ENCODE measurements around the gene TBX5. TPM values are rescaled to one million over a fixed set of nuclear protein-coding genes. Genes with fewer than 3 reads are reported as not detected.
A peak's percentile ranks its signal among the peaks of the same experiment; 100 is the strongest.

TBX5 gene
- total and polyA plus RNA-seq, 8 donors, result 16.8 to 63.0 (median 55.4) TPM

DNA sequence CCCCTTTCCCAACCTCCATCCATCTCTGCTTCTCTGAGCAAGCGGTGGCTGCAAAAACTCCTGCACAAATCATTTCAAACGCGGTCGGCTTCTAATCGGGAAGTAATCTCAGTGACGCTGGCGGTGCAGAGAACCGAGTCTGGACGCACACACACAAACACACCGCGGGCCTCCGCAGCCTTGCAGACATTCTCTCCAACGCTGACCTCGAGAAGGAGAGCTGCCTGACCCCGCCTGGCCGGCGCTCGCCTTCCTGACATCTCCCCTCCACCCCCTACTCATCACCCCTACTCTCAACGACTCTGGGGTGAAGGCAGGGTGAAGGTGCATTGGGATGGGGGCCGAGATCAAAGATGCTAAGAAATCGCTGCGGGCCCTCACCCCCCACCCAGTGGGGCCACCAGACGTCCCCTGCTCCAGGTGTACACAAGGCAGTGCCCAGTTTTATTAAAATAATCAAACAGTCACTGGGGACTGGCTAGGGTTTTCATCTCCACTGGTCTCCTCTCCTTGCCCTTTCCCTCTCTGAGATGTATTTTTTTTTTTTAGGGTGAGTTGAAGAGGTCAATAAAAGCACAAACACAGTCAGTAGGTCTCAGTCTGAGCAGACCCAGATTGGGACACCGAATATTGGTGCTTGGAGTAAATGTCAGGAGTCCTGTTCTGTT, 506 bp upstream of the TBX5 start:
- no peaks in the 10 kb centered on the region for H3K9me3 ChIP-seq
- DNase-seq (no peak), ATAC-seq (no peak)
- TF ChIP-seq, protein P1, sequence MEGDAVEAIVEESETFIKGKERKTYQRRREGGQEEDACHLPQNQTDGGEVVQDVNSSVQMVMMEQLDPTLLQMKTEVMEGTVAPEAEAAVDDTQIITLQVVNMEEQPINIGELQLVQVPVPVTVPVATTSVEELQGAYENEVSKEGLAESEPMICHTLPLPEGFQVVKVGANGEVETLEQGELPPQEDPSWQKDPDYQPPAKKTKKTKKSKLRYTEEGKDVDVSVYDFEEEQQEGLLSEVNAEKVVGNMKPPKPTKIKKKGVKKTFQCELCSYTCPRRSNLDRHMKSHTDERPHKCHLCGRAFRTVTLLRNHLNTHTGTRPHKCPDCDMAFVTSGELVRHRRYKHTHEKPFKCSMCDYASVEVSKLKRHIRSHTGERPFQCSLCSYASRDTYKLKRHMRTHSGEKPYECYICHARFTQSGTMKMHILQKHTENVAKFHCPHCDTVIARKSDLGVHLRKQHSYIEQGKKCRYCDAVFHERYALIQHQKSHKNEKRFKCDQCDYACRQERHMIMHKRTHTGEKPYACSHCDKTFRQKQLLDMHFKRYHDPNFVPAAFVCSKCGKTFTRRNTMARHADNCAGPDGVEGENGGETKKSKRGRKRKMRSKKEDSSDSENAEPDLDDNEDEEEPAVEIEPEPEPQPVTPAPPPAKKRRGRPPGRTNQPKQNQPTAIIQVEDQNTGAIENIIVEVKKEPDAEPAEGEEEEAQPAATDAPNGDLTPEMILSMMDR (IDR thresholded peaks at IDR 0.05), result no peak
- peaks cover 0 to 8% of the 10 kb centered on the region in 2 donors for H3K4me1 ChIP-seq
- peak overlapping the region; percentile 12 to 37 for H3K4me3 ChIP-seq
- H3K27ac ChIP-seq, result peak overlapping the region; percentile 73 to 87
- intact Hi-C loops (cut with DNase I), result no loop called here
- peaks cover 75 to 100% of the 10 kb centered on the region in 2 donors for H3K27me3 ChIP-seq
- H3K36me3 ChIP-seq, result no peaks in the 10 kb centered on the region

DNA sequence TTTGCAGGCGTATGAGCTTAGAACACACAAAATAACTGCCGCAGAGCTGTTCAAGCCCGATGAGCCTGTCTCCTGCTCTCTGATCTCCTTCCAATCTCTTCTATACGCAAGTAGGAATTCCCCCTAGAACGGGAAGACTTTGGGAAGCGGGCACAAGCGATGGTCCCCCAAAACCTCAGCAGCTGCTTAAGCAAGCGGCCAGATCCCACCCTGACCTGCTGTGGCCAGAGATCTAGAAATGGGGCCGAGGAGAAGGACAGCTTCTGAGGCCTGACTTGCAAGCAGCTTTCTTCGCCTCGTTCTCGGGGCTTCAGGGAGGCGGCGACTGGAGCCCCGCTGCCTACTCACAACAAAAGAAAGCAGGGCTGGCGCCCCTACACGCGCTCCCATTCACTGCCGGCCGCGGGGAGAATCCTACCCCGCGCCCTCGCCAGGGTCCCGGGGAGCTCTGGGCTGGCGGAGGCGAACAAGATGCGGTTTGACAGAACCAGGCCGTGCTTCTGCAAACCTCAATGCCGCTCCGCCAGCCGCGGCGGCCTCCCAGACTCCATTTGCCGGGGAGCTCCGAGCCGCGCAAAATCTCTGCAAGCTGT, 922 bp downstream of the TBX5 start:
- no peaks in the 10 kb centered on the region for H3K36me3 ChIP-seq
- H3K9me3 ChIP-seq, result no peaks in the 10 kb centered on the region
- peaks cover 0 to 8% of the 10 kb centered on the region in 2 donors for H3K4me1 ChIP-seq
- H3K4me3 ChIP-seq, result peak overlapping the region; percentile 37 to 42
- peak overlapping the region; percentile 50 to 87 for H3K27ac ChIP-seq
- DNase-seq (no peak), ATAC-seq (no peak)
- TF ChIP-seq, protein P1 (IDR thresholded peaks at IDR 0.05), result no peak
- intact Hi-C loops (cut with DNase I), result no loop called here
- H3K27me3 ChIP-seq, result peaks cover 72 to 100% of the 10 kb centered on the region in 2 donors

DNA sequence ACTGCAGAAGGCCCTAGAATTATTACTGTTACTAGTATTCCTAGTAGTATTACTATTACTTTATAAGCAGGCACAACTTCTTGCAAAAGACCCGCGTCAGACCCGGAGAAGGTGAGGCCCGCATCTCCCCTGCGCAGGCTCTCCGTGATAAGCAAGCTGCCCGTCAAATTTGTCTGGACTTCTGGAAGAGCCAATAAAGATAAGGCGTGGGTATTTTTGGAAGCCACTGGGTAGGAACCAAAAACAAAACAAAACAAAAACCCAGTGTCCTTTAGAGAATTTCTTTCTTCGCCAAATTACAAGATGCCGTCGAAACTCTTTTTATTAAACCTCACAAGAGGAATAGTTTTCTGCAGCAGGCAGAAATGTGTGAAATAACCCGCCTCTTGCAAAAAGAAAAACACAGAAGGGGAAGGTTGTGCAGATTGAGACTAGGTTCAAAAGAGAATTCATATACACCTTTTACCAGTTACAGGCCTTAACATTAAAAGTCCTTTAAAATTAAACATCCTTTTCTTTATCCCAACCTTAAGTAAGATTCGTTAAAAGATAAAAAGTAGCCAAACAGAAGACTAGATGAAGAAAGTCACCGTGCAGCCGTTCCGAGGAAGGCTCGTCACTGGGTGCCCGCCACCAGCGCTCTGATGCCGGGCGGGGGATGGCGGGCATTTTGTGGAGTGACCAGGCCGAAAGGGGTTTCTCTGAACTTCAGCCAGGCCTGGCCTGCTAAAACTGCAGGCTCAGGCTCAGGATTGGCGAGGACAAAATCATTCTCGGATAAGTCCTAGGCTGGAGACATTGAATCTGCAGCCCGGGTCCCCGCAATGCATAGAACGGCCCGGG, 1.6 kb downstream of the TBX5 start:
- H3K4me1 ChIP-seq, result peaks cover 0 to 2% of the 10 kb centered on the region in 2 donors
- intact Hi-C loops (cut with DNase I), result no loop called here
- H3K4me3 ChIP-seq, result peak overlapping the region; percentile 37 to 42
- no peak for DNase-seq
- TF ChIP-seq, protein P1 (IDR thresholded peaks at IDR 0.05), result no peak
- ATAC-seq, result no peak
- H3K9me3 ChIP-seq, result no peaks in the 10 kb centered on the region
- peak overlapping the region; percentile 64 to 87 for H3K27ac ChIP-seq
- no peaks in the 10 kb centered on the region for H3K36me3 ChIP-seq
- H3K27me3 ChIP-seq, result peaks cover 73 to 100% of the 10 kb centered on the region in 2 donors

DNA sequence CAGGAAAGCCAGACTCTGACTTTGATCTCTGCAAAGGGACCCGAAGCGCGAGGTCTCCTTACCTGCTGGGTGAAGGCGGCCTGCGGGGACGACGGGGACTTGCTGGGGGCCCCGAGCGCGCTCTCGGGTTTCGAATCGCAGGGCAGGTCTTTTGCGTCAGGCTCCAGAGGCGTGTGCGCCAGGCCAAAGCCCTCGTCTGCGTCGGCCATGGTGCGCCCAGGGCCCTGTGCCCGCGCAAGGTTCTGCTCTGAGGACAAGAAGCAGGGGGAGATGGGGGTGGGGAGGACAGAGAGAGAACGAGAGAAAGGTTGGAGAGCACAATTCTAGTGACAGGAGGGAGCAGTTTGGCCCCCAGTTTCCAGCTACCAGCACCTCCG, 2.3 kb downstream of the TBX5 start:
- Histone ChIP-seq H3K27me3 (peaks cover 71 to 100% of the 10 kb centered on the region in 2 donors), H3K4me3 (peak overlapping the region; percentile 37 to 42), H3K27ac (peak overlapping the region; percentile 64 to 87), H3K36me3 (no peaks in the 10 kb centered on the region), H3K9me3 (no peaks in the 10 kb centered on the region), H3K4me1 (no peaks in the 10 kb centered on the region)
- intact Hi-C loops (cut with DNase I), result no loop called here
- ATAC-seq (no peak), DNase-seq (peak in 1 of 4 donors; percentile 62)
- TF ChIP-seq, protein P1 (IDR thresholded peaks at IDR 0.05), result no peak
